ENCODE measurements around the gene SYNGR1.
A peak's percentile ranks its signal among the peaks of the same experiment; 100 is the strongest.

Gene SYNGR1

GRCh38 chr22:39314251-39314971, 35.4 kb upstream of the SYNGR1 start:
- TF ChIP-seq TEAD4 (IDR thresholded peaks at IDR 0.05) (no peak), EP300 (IDR thresholded peaks at IDR 0.05; ENCODE audit: borderline replicate concordance) (no peak), ZBTB7A (IDR thresholded peaks at IDR 0.05; ENCODE audit: low read depth) (no peak), TAF1 (IDR thresholded peaks at IDR 0.05; ENCODE audit: low read depth) (no peak), RAD21 (IDR thresholded peaks at IDR 0.05; ENCODE audit: low read depth) (no peak), CREB1 (IDR thresholded peaks at IDR 0.05; ENCODE audit: low read depth) (no peak), EGR1 (IDR thresholded peaks at IDR 0.05) (no peak)

- TF ChIP-seq USF1 (IDR thresholded peaks at IDR 0.05) (no peak), EGR1 (IDR thresholded peaks at IDR 0.05) (no peak), REST (IDR thresholded peaks at IDR 0.05; ENCODE audit: low read depth) (no peak), YY1 (IDR thresholded peaks at IDR 0.05; ENCODE audit: low read depth) (no peak), FOXM1 (IDR thresholded peaks at IDR 0.05; ENCODE audit: borderline replicate concordance, low read depth) (no peak), MAX (IDR thresholded peaks at IDR 0.05) (no peak), CEBPB (IDR thresholded peaks at IDR 0.05) (no peak), EP300 (IDR thresholded peaks at IDR 0.05; ENCODE audit: borderline replicate concordance) (no peak), CREB1 (IDR thresholded peaks at IDR 0.05; ENCODE audit: low read depth) (no peak), TEAD4 (IDR thresholded peaks at IDR 0.05) (no peak), NFIC (IDR thresholded peaks at IDR 0.05) (no peak), RAD21 (IDR thresholded peaks at IDR 0.05; ENCODE audit: low read depth) (no peak), TCF12 (IDR thresholded peaks at IDR 0.05; ENCODE audit: low read depth) (no peak), ZBTB7A (IDR thresholded peaks at IDR 0.05; ENCODE audit: low read depth) (no peak), TAF1 (IDR thresholded peaks at IDR 0.05; ENCODE audit: low read depth) (no peak)
Observed at GRCh38 chr22:39315389-39315788, 34.4 kb upstream of the SYNGR1 start.

GRCh38 chr22:39316440-39317083, 33.2 kb upstream of the SYNGR1 start:
- TF ChIP-seq TEAD4 (IDR thresholded peaks at IDR 0.05) (no peak), RAD21 (IDR thresholded peaks at IDR 0.05; ENCODE audit: low read depth) (peak; percentile 53; the same call in 1 of the 2 replicates), EP300 (IDR thresholded peaks at IDR 0.05; ENCODE audit: borderline replicate concordance) (no peak)

GRCh38 chr22:39317084-39317774, 32.6 kb upstream of the SYNGR1 start:
- no peak for TF ChIP-seq EGR1 (IDR thresholded peaks at IDR 0.05)
- no peak for TF ChIP-seq CEBPB (IDR thresholded peaks at IDR 0.05)
- no peak for TF ChIP-seq CREB1 (IDR thresholded peaks at IDR 0.05; ENCODE audit: low read depth)
- TF ChIP-seq EP300 (IDR thresholded peaks at IDR 0.05; ENCODE audit: borderline replicate concordance) = no peak
- no peak for TF ChIP-seq NFIC (IDR thresholded peaks at IDR 0.05)
- no peak for TF ChIP-seq TCF12 (IDR thresholded peaks at IDR 0.05; ENCODE audit: low read depth)
- no peak for TF ChIP-seq ZBTB7A (IDR thresholded peaks at IDR 0.05; ENCODE audit: low read depth)
- no peak for TF ChIP-seq MAX (IDR thresholded peaks at IDR 0.05)
- no peak for TF ChIP-seq TEAD4 (IDR thresholded peaks at IDR 0.05)
- TF ChIP-seq USF1 (IDR thresholded peaks at IDR 0.05) = no peak
- no peak for TF ChIP-seq YY1 (IDR thresholded peaks at IDR 0.05; ENCODE audit: low read depth)
- no peak for TF ChIP-seq REST (IDR thresholded peaks at IDR 0.05; ENCODE audit: low read depth)
- TF ChIP-seq RAD21 (IDR thresholded peaks at IDR 0.05; ENCODE audit: low read depth) = no peak
- no peak for TF ChIP-seq TAF1 (IDR thresholded peaks at IDR 0.05; ENCODE audit: low read depth)
- no peak for TF ChIP-seq FOXM1 (IDR thresholded peaks at IDR 0.05; ENCODE audit: borderline replicate concordance, low read depth)

GRCh38 chr22:39317775-39318506, 31.9 kb upstream of the SYNGR1 start:
- TF ChIP-seq FOXM1 (IDR thresholded peaks at IDR 0.05; ENCODE audit: borderline replicate concordance, low read depth) (no peak), TEAD4 (IDR thresholded peaks at IDR 0.05) (no peak), EP300 (IDR thresholded peaks at IDR 0.05; ENCODE audit: borderline replicate concordance) (no peak), TCF12 (IDR thresholded peaks at IDR 0.05; ENCODE audit: low read depth) (no peak), RAD21 (IDR thresholded peaks at IDR 0.05; ENCODE audit: low read depth) (no peak), ZBTB7A (IDR thresholded peaks at IDR 0.05; ENCODE audit: low read depth) (no peak), NFIC (IDR thresholded peaks at IDR 0.05) (no peak), CREB1 (IDR thresholded peaks at IDR 0.05; ENCODE audit: low read depth) (no peak)
